HG03175 (cell line): ENCODE data around the gene ACSM2A.
"Not testable (repeated sequence)": the region's sequence is repeated elsewhere in the genome, so short reads cannot be mapped to it uniquely, and the experiment has no call there.

Experiments
- ATAC-seq: cut with Tn5 transposase; IDR thresholded peaks from one replicate; pipeline ENCODE4 v1.9.1; 2021; ENCODE audit warnings: mild to moderate bottlenecking, moderate library complexity; ENCODE audit not compliant: unreplicated experiment

ACSM2A gene, protein sequence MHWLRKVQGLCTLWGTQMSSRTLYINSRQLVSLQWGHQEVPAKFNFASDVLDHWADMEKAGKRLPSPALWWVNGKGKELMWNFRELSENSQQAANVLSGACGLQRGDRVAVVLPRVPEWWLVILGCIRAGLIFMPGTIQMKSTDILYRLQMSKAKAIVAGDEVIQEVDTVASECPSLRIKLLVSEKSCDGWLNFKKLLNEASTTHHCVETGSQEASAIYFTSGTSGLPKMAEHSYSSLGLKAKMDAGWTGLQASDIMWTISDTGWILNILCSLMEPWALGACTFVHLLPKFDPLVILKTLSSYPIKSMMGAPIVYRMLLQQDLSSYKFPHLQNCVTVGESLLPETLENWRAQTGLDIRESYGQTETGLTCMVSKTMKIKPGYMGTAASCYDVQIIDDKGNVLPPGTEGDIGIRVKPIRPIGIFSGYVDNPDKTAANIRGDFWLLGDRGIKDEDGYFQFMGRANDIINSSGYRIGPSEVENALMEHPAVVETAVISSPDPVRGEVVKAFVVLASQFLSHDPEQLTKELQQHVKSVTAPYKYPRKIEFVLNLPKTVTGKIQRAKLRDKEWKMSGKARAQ

DNA sequence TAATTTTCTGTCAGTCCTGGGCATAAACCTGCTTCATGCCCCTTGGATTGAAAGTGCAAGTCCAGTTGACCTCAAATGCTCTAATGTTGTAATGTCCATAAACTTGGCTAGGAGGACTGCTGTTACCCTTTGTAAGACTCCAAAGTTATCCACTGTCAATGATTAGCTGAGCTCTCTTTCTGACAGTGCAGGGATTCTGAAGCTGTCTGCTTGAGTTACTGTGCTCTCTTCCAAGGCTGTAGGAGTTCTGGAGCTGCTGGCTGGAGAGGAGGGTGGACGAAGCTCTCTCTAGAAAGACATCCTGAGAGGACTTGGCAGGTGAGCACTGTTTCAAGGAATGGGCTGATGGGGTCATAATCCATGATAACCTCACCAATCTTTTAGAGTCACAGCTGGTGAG is at the start of gene ACSM2A:
TSS of gene ACSM2A (plus strand) at position 158 of the 400 bp plus-strand sequence. CDS start 8,594 bp downstream, outside the sequence.
- ATAC-seq: not testable (repeated sequence)

DNA sequence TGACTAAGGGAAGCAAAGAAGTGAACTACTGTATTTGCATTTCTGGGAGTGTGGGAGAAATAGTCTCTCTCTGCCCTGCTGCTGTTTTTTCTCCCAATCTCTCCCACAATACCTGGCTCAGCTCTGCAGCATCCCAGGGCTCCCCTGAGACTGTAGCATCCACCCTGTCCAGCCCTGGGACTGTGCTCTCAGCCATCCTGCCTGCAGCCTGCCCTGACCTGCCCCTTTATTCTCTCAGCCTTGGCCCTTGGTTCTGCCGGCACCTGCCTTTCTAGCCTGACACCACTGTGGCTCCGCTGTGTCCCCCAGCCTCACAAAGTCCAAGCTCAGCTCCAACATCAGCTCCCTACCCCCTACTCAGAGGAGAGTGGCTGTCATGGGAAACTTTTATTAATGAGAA is 48.7 kb upstream of the ACSM2A start:
- no peak for ATAC-seq

DNA sequence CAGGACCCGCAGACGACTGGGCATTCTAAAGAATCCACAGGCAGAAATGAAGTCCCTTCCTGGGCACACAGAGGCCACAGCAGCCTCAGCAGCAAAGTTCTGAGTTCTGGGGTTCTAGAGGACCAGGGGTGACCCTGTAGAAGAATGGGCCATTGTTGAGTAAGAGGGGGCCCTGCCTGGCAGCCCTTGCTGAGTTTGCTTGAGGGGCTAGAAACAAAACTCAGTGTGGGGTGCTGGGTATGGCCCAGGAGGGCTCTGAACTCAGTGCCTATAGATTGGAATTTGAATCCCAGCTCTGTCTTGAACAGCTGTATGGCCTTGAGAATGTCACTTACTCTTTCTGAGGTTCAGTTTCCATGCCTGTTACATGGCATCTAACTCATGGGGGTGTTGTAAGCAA is 46.7 kb upstream of the ACSM2A start, which contains the start of gene PDILT:
TSS of gene PDILT (minus strand) at position 101 of the 400 bp plus-strand sequence. CDS start 5,437 bp downstream, outside the sequence.
- no peak for ATAC-seq

DNA sequence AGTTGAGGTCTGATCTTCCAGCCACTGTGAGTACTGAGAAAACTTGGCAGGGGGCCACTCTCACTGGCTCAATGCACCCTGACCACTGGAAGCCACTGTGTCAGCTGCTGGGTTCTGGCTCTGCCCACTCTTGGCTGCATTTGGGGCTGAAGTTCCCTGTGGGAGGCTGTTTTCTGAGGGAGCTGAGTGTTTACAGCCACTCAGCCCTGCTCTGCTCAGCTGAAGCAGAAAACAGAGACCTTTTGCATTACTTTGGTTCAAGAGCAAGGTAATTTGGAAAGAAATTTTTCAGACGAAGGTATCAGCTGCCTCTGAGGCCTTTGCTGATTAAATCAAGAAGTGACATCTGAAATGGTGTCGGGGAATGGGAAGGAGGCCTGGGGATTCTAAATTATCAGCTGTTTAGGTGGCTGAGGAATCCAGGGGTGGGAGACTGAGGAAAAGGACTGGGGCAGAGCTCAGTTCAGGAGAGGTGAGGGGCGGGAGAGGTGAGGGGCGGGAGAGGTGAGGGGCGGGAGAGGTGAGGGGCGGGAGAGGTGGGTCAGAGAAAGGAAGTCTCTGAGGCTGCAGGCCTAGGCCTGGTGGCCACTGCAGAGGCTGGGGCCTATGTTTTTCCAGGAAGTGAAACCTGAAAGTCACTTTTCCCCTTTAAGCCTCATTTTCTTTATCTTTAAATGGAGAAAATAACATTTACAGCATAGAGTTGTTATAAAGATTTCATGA is 41.8 kb upstream of the ACSM2A start, which contains the start of gene ACSM5:
TSS of gene ACSM5 (plus strand) at position 137 of the 723 bp plus-strand sequence. CDS start 1,951 bp downstream, outside the sequence.
- ATAC-seq: peak; percentile 35

DNA sequence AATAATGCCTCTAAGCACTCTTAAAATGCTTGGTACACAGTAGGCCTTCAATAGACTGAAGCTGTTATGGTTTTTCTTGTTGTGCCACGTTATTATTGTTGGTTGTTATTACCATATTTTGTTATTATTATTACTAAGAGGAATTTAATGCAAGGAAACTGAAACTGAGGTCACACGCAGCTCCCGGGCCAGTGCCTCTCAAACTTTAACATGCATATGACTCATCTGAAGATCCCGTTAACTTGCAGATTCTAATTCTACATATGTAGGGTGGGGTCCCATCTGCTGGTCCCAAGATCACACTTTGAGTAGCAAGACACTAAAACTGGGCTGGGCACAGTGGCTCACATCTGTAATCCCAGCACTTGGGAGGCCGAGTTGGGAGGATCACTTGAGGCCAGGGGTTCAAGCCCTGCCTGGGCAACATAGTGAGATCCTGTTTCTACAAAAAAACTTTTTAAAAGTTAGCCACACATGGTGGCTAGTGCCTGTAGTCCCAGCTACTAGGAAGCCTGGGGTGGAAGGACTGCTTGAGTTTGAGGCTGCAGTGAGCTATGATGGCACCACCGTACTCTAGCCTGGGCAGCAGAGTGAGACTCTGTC is 41.1 kb upstream of the ACSM2A start:
- peak; percentile 73 for ATAC-seq

DNA sequence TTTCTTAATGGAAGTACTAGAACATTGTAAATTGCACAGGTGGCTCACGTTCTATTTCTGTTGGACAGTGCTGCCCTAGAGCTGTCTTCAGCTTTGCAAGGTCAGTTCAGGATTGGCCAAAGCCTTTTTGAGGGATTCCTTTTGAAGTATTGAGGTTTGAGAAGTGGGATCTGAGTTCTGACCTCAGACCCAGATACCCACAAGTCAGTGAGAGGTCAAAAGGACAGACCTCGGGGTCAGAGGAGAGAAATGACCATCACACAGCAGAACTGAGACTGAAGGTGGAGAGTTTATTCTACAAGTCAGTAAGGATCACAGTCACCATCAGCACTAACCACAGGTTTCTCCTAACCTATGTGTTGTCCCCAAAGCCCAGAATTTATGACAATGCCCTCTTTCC is 40.3 kb upstream of the ACSM2A start:
- ATAC-seq: peak; percentile 37

DNA sequence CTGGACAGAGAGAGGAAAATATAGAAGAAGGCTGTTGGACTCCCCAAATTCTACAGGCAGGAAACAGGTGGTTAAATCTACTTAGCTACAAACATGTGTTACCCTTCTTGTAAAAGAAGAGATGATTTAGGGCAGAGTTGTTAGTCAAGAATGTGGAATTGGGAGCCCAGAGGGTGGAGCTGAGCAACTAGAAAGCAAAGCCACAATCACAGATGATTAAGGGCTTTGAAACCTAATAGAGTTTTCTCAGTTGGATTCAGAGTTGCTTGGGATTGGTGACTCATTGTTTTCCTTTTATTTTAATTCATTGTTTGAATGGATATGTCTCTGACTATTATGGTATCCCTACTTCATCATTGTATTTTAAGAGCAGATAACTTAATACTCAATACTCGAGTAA is 35.8 kb upstream of the ACSM2A start:
- no peak for ATAC-seq

DNA sequence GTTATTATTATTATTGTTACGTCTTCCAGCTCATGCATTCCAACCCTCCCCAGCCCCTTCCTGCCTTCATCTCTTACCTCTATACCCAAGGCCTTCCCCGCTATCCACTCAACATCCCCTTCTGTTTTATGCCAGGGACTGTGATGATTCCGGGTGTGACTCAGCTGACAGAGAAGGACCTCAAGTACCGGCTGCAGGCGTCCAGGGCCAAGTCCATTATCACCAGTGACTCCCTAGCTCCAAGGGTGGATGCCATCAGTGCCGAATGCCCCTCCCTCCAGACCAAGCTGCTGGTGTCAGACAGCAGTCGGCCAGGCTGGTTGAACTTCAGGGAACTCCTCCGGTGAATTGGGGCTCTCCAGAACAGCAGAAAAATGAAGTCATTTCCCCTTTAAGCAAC is 32.2 kb upstream of the ACSM2A start:
- ATAC-seq: not testable (repeated sequence)

DNA sequence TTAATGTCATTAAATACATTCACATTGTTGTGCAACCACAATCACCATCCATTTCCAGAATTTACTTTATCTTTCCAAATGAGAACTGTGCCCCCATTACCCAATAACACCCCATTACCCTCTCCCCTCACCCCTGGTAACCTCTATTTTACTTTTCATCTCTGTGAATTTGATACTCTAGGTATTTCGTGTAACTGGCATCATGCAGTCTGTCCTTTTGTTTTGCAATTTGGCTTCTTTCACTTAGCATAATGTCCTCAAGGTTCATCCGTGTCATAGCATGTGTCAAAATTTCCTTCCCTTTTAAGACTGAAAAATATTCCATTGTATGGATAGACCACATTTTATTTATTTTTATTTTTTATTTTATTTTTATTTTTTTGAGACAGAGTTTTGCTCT is 29.6 kb upstream of the ACSM2A start:
- ATAC-seq: not testable (repeated sequence)

DNA sequence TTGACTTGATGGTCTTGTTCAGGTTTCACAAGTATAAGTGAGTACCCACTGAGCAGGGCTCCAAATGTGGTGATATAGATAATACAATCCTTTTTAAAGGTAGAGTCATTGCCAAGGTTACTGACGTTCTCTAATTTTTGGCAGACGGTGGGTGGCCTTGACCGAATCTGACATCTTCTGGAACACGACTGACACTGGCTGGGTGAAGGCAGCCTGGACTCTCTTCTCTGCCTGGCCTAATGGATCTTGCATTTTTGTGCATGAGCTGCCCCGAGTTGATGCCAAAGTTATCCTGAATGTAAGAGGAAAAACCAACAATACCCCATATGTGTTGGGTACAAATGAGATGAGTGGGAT is 27.6 kb upstream of the ACSM2A start:
- not testable (repeated sequence) for ATAC-seq

DNA sequence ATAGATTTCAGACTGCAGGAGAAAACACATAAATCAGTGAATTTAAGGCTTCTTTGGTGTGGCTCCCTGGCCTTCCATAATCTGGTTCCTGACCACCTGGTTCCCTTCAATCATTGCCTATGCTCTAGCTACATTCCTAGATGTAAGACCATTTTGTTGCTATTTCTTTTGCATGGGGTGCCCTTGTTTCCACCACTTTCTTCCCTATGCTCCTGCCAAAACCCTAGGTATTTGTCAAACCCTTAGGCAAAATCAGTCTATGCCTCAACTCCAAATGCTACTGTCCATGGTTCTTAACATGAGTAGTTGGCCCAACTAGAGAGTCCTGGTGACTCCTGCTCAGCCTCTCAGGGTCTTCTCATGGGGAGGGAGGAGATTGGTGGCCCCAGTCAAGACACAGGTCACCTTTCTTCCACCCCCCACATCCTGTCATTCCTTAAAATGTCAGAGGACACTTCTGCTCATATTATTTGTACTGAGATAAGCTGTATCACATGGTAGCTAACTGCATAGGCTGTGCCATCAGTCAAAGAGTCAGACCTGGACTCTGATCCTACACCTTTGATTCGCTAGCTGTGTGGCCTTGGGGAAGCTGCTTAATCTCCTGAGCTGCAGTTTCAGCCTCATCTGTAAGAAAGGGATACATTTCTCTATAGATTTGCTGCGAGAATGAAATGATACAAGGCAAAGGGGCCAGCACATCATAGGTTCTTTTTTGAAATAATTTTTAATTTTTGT is 27.0 kb upstream of the ACSM2A start:
- no peak for ATAC-seq

DNA sequence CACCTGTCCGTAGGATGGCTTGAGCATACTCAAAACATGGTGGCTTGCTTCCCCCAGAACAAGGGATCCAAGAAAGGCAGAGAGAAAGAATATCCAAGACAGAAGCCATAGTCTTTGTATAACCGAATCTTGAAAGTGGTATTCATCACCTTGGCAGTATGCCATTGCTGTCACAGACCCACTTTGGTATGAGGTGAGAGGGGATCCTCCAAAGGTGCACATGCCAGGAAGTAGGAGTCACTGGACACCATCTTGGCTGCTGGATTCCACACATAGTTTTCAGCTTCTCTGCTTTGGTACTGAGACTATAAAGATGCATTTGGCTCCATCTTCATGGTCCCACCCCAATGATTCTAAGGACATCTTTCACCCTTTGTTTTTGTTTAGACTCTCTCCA is 23.9 kb upstream of the ACSM2A start:
- ATAC-seq: not testable (repeated sequence)

DNA sequence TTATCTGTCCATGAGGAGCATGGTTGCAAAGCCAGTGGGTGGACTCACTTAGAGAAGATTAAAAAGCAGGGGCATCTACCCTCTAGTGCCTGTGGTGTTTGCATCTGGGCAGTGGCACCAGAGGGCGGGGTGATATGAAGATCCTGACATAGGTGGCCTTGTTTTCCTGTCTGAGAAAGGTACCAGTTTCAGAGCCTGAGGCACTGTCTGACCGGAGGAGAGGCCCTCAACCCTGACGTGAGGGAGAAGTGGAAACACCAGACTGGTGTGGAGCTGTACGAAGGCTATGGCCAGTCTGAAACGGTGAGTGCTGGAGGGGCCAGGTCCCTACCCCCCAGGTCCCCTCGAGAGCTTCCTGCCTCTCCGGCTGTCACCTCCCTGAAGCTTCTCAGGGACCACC is 21.8 kb upstream of the ACSM2A start:
- ATAC-seq: not testable (repeated sequence)

DNA sequence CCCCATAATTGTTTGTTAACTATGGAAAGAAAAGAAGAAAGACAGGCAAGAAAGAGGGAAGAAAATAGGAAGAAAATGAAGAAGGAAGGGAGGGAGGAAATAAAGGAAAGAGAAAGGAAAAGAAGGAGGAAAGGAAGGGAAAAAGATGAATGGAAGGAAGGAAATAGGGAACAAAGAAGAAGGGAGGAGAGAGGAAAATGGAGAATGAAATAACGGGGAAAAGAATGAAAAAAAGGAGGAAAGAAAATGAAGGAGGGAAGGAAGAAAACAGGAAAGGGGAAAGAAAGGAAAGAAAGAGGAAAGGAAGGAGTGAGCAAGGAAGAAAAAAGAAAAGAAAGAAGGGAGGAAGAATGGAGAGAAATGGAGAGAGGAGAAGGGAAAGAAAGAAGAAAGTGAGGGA is 20.8 kb upstream of the ACSM2A start:
- not testable (repeated sequence) for ATAC-seq

DNA sequence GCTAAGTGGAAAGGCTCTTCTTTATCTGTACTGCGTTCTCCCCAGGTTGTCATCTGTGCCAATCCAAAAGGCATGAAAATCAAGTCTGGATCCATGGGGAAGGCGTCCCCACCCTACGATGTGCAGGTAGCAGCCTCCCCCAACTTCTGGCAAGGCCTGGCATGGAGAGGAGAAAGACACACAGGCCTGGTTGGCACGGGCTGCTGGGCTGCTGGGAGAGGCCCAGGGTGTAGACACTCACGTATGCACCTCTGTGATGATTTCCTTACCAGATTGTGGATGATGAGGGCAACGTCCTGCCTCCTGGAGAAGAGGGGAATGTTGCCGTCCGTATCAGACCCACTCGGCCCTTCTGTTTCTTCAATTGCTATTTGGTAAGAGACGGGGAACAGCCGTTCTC is 20.4 kb upstream of the ACSM2A start:
- no peak for ATAC-seq

DNA sequence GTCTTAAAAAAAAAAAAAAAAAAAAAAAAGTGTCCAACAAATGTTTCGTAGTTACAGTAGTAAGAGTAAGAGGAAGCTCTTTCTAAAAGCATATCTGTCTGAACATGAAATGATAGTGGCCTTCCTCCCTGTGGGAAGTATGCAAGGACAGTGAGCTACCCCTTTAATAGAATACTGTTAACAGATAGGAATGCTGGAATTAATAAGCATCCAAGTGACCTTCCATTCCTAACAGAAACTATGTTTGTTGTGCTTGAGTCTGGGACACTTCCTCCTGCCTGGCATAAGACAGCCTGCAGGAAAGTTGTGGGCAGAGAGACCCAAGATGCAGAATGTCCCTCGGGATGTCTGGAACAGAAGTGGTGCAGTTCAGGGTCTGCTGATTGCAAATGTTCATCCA is 12.4 kb upstream of the ACSM2A start:
- not testable (repeated sequence) for ATAC-seq

DNA sequence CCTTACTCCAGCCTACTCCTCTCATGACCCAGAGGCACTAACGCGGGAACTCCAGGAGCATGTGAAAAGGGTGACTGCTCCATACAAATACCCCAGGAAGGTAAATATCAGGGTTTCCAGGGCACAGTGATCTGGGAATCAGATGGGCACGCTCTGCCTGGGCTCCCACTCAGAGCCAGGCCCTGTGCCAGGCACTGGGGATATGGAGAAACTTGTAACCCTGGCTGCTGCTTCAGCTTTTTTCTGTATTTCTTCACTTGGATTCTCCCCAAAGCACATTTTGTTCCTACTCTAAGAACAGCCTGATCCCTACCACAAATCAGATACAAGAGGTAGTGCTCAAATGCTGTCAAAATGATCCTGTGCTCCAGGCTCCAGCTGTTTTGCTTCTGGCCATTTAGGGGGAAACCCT is 11.5 kb upstream of the ACSM2A start:
- not testable (repeated sequence) for ATAC-seq

DNA sequence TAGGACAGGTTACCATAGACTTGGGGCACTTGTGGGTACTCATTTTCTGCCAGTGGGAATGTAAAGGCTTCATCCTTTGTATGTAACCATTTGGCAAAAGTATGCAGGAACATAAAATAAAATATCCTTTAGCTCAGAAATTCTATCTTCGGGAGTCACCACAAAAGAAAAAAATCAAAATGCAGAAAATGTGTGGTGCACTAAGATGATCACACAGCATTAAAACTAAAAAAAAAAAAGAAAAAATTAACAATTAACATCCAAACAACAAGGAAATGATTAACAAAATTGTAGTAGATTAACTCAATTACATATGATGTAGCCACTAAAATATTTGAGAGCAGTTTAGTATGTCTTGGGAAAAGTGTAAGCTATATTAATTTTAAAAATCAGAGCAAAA is 10.6 kb upstream of the ACSM2A start:
- not testable (repeated sequence) for ATAC-seq

DNA sequence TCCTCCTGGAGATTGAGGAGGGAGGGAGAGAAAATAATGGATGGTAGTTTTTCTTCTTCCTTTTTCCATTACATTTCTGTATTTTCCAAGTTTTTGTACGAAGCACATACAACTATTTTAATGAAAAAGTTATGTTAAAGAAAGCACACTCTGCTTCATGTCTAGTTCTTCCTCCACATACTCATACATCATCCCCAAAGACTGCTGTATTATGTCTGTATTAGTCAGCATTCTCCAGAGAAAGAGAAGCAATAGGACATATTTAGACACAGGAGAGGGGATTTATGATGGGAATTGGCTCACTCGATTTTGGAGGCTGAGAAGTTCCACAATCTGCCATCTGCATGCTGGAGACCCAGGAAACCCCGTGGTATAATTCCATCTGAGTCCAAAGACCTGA is 10.1 kb upstream of the ACSM2A start:
- no peak for ATAC-seq

DNA sequence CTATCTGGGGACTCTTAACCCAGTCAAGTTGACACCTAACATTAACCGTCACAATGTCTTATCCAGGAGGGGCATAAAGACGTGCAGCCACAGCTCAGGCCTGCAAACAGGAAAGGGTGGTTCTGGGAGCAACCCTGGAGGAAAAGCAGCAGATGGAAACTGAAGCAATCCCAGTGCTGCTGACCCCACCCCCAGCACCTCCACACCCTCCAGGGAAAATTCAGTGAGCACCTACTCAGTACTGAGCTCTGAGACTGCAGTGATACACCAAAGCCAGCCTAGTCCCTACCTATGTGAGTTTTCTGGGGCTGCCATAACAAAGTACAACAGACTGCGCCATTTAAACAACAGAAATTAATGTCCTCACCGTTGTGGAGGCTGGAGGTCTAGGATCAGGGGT is 9.5 kb upstream of the ACSM2A start:
- ATAC-seq: not testable (repeated sequence)
